GM23338 (cell line): ENCODE results near the gene ZNF800. TPM values are rescaled to one million over a fixed set of nuclear protein-coding genes. Genes with fewer than 3 reads are reported as not detected.

Source experiments
- ATAC-seq: fragments of 200-7000 bp; cut with Tn5 transposase; 3 replicates; pipeline ENCODE4 v1.9.1; 2020
- DNase-seq: peaks from one replicate; pipeline ENCODE4 v3.0.0-alpha.2; 2015; ENCODE audit warnings: low spot score
- H2AFZ ChIP-seq: fragments of 200-600 bp; sonication (generic); 2 replicates; pipeline ENCODE4 v1.8.0; 2016; ENCODE audit warnings: antibody characterized with exemption, mild to moderate bottlenecking, moderate library complexity
- H3F3A ChIP-seq: fragments of 200-600 bp; sonication (generic); replicated peaks from 2 replicates; pipeline ENCODE4 v1.8.0; 2017; ENCODE audit warnings: antibody characterized with exemption, mixed run types, low read depth
- H3K27ac ChIP-seq: fragments of 200-600 bp; sonication (generic); 2 replicates; pipeline ENCODE4 v1.6.1; 2016; ENCODE audit warnings: low read depth
- H3K27me3 ChIP-seq: fragments of 200-600 bp; sonication (generic); 2 replicates; pipeline ENCODE4 v1.8.0; 2016; ENCODE audit warnings: mild to moderate bottlenecking, mixed run types, moderate library complexity; ENCODE audit not compliant: insufficient read depth
- H3K36me3 ChIP-seq: fragments of 200-600 bp; sonication (generic); 2 replicates; pipeline ENCODE4 v1.8.0; 2016; ENCODE audit warnings: mild to moderate bottlenecking; ENCODE audit not compliant: insufficient read depth
- H3K4me1 ChIP-seq: fragments of 200-600 bp; sonication (generic); 2 replicates; pipeline ENCODE4 v1.8.0; 2016; ENCODE audit warnings: mild to moderate bottlenecking, moderate library complexity; ENCODE audit not compliant: insufficient read depth
- H3K4me2 ChIP-seq: fragments of 200-600 bp; sonication (generic); 2 replicates; pipeline ENCODE4 v1.7.1; 2017; ENCODE audit warnings: mixed run types
- H3K4me3 ChIP-seq: fragments of 200-600 bp; sonication (generic); 2 replicates; pipeline ENCODE4 v1.6.1; 2016; ENCODE audit warnings: mixed run types
- H3K79me2 ChIP-seq: fragments of 200-600 bp; sonication (generic); replicated peaks from 2 replicates; pipeline ENCODE4 v1.8.0; 2017; ENCODE audit warnings: mild to moderate bottlenecking; ENCODE audit not compliant: insufficient read depth
- H3K9me2 ChIP-seq: fragments of 200-600 bp; sonication (generic); 2 replicates; pipeline ENCODE4 v1.8.0; 2017; ENCODE audit not compliant: insufficient read depth
- H4K20me1 ChIP-seq: fragments of 200-600 bp; sonication (generic); replicated peaks from 2 replicates; pipeline ENCODE4 v1.8.0; 2017; ENCODE audit warnings: mild to moderate bottlenecking; ENCODE audit not compliant: insufficient read depth
- H3K27ac Mint-ChIP-seq: 2 replicates; pipeline ENCODE4 v1.8.0; 2020; ENCODE audit warnings: inconsistent platforms, mild to moderate bottlenecking, moderate library complexity, mixed read lengths
- H3K27me3 Mint-ChIP-seq: 3 replicates; pipeline ENCODE4 v1.8.0; 2022; ENCODE audit warnings: low read depth, mild to moderate bottlenecking, moderate library complexity, mixed read lengths, inconsistent platforms; ENCODE audit not compliant: insufficient read depth, poor library complexity
- H3K36me3 Mint-ChIP-seq: 3 replicates; pipeline ENCODE4 v1.8.0; 2021; ENCODE audit warnings: low read depth, mild to moderate bottlenecking, inconsistent platforms, moderate library complexity, mixed read lengths
- H3K4me1 Mint-ChIP-seq: 3 replicates; pipeline ENCODE4 v1.8.0; 2020; ENCODE audit warnings: mild to moderate bottlenecking, inconsistent platforms, mixed read lengths
- H3K4me3 Mint-ChIP-seq: 3 replicates; pipeline ENCODE4 v1.8.0; 2021; ENCODE audit warnings: moderate library complexity, mild to moderate bottlenecking, inconsistent platforms, mixed read lengths
- H3K9me3 Mint-ChIP-seq: 3 replicates; pipeline ENCODE4 v1.8.0; 2020; ENCODE audit warnings: moderate library complexity, mild to moderate bottlenecking, inconsistent platforms, mixed read lengths
- CREB1 ChIP-seq: fragments of 250-450 bp; sonication (Bioruptor Pico); IDR thresholded peaks from 2 replicates; pipeline ENCODE4 v1.5.0; 2020; ENCODE audit warnings: low read depth, mild to moderate bottlenecking, moderate library complexity
- CTCF ChIP-seq, 2 experiments: fragments of 200-600 bp in 1 of 2; sonication (generic) in 1 of 2; conservative IDR thresholded peaks; 2 replicates each; pipeline versions ENCODE4 v1.5.1 to v1.6.1; 2016 to 2017; ENCODE audit warnings: antibody characterized with exemption in 2 of 2, low read depth in 2 of 2, mild to moderate bottlenecking in 2 of 2, moderate library complexity in 1 of 2
- ETS1 ChIP-seq: IDR thresholded peaks from 2 replicates; pipeline ENCODE4 v1.6.1; 2016; ENCODE audit warnings: antibody characterized with exemption
- EZH2phosphoT487 ChIP-seq: fragments of 200-600 bp; sonication (generic); IDR thresholded peaks from one replicate; pipeline ENCODE4 v1.8.1; 2018; ENCODE audit warnings: antibody characterized with exemption; ENCODE audit not compliant: unreplicated experiment
- STAT1 ChIP-seq: IDR thresholded peaks from one replicate; pipeline ENCODE4 v1.6.1; 2016; ENCODE audit warnings: antibody characterized with exemption; ENCODE audit not compliant: unreplicated experiment
- ZNF331 ChIP-seq: fragments of 250-450 bp; sonication (Bioruptor Pico); IDR thresholded peaks from 2 replicates; pipeline ENCODE4 v1.5.0; 2020; ENCODE audit warnings: low read depth, mild to moderate bottlenecking, moderate library complexity
- polyA plus RNA-seq: library from polyadenylated mRNA; unstranded; fragments of >200 nt; fragmentation: Nextera tagmentation; extraction: Ambion mirVana; gene quantifications from 2 replicates; pipeline ENCODE4 v1.2.1, GENCODE V29; 2016
- total RNA-seq: library from RNA; depleted of rRNA; stranded (reverse); fragments of >200 nt; shearing (Covaris generic); gene quantifications from 2 replicates; pipeline ENCODE4 v1.2.3, GENCODE V29; 2014
- TF ChIP-seq, protein P1 (sequence below): IDR thresholded peaks from one replicate; pipeline ENCODE4 v1.6.1; 2018; ENCODE audit warnings: antibody characterized with exemption; ENCODE audit not compliant: unreplicated experiment

ZNF800 gene
- total and polyA plus RNA-seq, 2 experiments from 2014 or later: 5.4 to 8.3 TPM

DNA sequence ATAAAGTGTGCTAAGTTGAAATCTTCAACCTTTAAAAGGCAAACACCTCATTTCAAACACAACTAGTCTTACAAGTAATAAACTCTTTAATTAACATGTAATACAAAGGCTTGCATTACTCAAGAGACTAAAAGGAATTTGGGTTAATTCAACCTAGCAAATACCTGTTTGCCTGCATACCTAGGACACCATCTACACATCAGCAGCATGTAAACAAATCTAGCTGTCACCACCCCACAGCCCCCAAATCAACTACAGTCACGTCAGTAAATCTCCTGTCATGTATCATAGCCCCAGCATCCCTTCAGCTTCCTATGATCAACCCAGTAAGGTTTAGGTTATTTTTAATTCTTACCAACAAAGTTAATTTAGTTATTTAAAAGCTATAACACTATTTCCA lies 33.5 kb downstream of the ZNF800 start (continued):
- TF ChIP-seq CTCF (conservative IDR thresholded peaks at IDR 0.05; ENCODE audit: low read depth in 2 of 2) (no peak), STAT1 (no peak)

GRCh38 chr7:127353897-127354296 lies 38.6 kb downstream of the ZNF800 start:
- no peak for ATAC-seq
- no peak overlapping the region for H3K27ac Mint-ChIP-seq
- no peaks in the 10 kb centered on the region for H3K9me3 Mint-ChIP-seq
- no peak for DNase-seq
- H3K4me3 Mint-ChIP-seq: no peak overlapping the region
- no peaks in the 10 kb centered on the region for H4K20me1 ChIP-seq
- peaks cover 12% of the 10 kb centered on the region for H3K27me3 ChIP-seq
- H3K9me2 ChIP-seq: no peaks in the 10 kb centered on the region
- H3K79me2 ChIP-seq: no peaks in the 10 kb centered on the region
- no peaks in the 10 kb centered on the region for H3K36me3 ChIP-seq
- no peaks in the 10 kb centered on the region for H3K27me3 Mint-ChIP-seq
- no peak for TF ChIP-seq ZNF331
- H3K27ac ChIP-seq: no peak overlapping the region
- no peaks in the 10 kb centered on the region for H3K4me1 ChIP-seq
- H2AFZ ChIP-seq: no peak overlapping the region
- H3F3A ChIP-seq: no peaks in the 10 kb centered on the region
- H3K4me2 ChIP-seq: no peak overlapping the region
- 0 out of 3 replicates have a peak, but pooled peaks cover 1% of the 10 kb centered on the region for H3K4me1 Mint-ChIP-seq
- no peak overlapping the region for H3K4me3 ChIP-seq
- no peaks in the 10 kb centered on the region for H3K36me3 Mint-ChIP-seq

- DNase-seq (no peak), ATAC-seq (no peak)
- Histone ChIP-seq H3K9me2 (no peaks in the 10 kb centered on the region), H3K79me2 (no peaks in the 10 kb centered on the region), H3K4me2 (no peak overlapping the region), H3K4me1 (no peaks in the 10 kb centered on the region), H3K27ac (no peak overlapping the region), H3K27me3 (peaks cover 43% of the 10 kb centered on the region), H3F3A (no peaks in the 10 kb centered on the region), H4K20me1 (no peaks in the 10 kb centered on the region), H3K4me3 (no peak overlapping the region), H3K36me3 (no peaks in the 10 kb centered on the region), H2AFZ (no peak overlapping the region)
- H3K27ac Mint-ChIP-seq: no peak overlapping the region
- no peak overlapping the region for H3K4me3 Mint-ChIP-seq
- no peaks in the 10 kb centered on the region for H3K9me3 Mint-ChIP-seq
- peaks cover 19% of the 10 kb centered on the region for H3K27me3 Mint-ChIP-seq
- H3K36me3 Mint-ChIP-seq: no peaks in the 10 kb centered on the region
- H3K4me1 Mint-ChIP-seq: no peaks in the 10 kb centered on the region; the same call in 2 of the 3 replicates
- TF ChIP-seq CTCF (conservative IDR thresholded peaks at IDR 0.05; ENCODE audit: low read depth in 2 of 2) (no peak), ETS1 (no peak), EZH2phosphoT487 (no peak), CREB1 (CRISPR knock-in tag) (no peak)
- TF ChIP-seq, protein P1, sequence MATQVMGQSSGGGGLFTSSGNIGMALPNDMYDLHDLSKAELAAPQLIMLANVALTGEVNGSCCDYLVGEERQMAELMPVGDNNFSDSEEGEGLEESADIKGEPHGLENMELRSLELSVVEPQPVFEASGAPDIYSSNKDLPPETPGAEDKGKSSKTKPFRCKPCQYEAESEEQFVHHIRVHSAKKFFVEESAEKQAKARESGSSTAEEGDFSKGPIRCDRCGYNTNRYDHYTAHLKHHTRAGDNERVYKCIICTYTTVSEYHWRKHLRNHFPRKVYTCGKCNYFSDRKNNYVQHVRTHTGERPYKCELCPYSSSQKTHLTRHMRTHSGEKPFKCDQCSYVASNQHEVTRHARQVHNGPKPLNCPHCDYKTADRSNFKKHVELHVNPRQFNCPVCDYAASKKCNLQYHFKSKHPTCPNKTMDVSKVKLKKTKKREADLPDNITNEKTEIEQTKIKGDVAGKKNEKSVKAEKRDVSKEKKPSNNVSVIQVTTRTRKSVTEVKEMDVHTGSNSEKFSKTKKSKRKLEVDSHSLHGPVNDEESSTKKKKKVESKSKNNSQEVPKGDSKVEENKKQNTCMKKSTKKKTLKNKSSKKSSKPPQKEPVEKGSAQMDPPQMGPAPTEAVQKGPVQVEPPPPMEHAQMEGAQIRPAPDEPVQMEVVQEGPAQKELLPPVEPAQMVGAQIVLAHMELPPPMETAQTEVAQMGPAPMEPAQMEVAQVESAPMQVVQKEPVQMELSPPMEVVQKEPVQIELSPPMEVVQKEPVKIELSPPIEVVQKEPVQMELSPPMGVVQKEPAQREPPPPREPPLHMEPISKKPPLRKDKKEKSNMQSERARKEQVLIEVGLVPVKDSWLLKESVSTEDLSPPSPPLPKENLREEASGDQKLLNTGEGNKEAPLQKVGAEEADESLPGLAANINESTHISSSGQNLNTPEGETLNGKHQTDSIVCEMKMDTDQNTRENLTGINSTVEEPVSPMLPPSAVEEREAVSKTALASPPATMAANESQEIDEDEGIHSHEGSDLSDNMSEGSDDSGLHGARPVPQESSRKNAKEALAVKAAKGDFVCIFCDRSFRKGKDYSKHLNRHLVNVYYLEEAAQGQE: no peak
Measured at GRCh38 chr7:127350586-127350985, 41.9 kb downstream of the ZNF800 start.
